ENCODE data around the gene NDUFAF8. TPM values are rescaled to one million over a fixed set of nuclear protein-coding genes. Genes with fewer than 3 reads are reported as not detected.

The NDUFAF8 gene
- total RNA-seq, 1 donor from 2014 or later: 47.6 TPM

DNA sequence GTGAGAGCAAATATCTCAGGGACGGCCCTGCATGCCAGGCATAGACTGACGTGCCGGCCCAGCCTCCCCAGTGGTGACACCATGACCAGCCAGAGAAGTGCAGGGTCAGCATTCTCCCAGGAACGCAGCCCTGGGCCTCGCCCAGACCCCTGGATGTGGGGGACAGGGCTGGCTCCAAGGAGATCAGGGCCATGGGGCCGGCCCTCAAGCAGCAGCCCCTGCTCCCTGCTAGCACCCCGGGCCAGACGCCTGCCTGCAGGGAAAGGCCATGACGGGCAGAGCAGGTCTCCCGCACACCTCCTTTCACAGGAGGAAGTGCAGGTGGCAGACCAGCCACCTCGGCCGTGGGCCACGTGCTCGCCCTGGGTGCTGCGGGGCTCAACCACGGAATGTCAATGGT, 9.5 kb downstream of the NDUFAF8 start:
- H3K9me3 Mint-ChIP-seq: no peaks in the 10 kb centered on the region
- peaks cover 5% of the 10 kb centered on the region for H3K36me3 Mint-ChIP-seq
- no peak overlapping the region for H3K4me3 Mint-ChIP-seq
- H3K4me1 Mint-ChIP-seq: peaks cover 3% of the 10 kb centered on the region
- no peaks in the 10 kb centered on the region for H3K27me3 Mint-ChIP-seq (ENCODE audit: low read depth)
- TF ChIP-seq, protein P1, sequence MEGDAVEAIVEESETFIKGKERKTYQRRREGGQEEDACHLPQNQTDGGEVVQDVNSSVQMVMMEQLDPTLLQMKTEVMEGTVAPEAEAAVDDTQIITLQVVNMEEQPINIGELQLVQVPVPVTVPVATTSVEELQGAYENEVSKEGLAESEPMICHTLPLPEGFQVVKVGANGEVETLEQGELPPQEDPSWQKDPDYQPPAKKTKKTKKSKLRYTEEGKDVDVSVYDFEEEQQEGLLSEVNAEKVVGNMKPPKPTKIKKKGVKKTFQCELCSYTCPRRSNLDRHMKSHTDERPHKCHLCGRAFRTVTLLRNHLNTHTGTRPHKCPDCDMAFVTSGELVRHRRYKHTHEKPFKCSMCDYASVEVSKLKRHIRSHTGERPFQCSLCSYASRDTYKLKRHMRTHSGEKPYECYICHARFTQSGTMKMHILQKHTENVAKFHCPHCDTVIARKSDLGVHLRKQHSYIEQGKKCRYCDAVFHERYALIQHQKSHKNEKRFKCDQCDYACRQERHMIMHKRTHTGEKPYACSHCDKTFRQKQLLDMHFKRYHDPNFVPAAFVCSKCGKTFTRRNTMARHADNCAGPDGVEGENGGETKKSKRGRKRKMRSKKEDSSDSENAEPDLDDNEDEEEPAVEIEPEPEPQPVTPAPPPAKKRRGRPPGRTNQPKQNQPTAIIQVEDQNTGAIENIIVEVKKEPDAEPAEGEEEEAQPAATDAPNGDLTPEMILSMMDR (IDR thresholded peaks at IDR 0.05; ENCODE audit: unreplicated experiment): no peak
- no peak overlapping the region for H3K27ac Mint-ChIP-seq
- DNase-seq (ENCODE audit: low spot score in 2 of 2, unreplicated experiment in 2 of 2): no peak

DNA sequence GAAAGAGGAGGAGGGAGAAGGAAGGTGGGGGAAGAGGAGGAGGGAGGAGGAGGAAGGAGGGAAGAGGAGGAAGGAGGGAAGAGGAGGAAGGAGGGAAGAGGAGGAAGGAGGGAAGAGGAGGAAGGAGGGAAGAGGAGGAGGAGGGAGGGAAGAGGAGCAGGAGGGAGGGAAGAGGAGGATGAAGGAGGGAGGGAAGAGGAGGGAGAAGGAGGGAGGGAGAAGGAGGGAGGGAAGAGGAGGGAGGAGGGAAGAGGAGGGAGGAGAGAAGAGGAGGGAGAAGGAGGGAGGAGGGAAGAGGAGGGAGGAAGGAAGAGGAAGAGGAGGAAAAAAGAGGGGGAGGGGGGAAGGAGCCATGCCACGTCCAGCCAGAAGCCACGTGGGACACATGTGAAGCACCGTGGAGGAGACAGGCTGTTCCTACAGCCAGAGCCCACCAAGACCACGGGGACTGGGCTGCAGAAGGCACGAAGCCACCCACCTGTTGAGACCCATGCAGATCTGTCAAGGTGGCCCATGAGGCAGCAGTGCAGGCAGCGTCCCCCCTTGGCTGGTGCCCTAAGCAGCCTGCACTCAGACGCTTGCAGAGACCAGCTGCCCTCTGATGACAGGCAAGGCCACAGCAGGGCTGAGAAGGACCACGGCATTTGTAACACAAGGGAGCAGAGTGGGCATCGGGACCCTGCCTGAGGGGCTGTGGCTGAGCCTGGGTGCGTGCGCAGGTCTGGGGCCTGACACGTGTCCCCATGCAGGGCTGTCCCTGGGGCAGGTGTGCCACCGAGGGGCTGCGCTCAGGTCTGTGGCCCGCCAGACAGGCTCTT, 10.3 kb downstream of the NDUFAF8 start:
- peaks cover 3% of the 10 kb centered on the region for H3K4me1 Mint-ChIP-seq
- peaks cover 5% of the 10 kb centered on the region for H3K36me3 Mint-ChIP-seq
- no peak overlapping the region for H3K27ac Mint-ChIP-seq
- DNase-seq (ENCODE audit: low spot score in 2 of 2, unreplicated experiment in 2 of 2): no peak
- no peaks in the 10 kb centered on the region for H3K9me3 Mint-ChIP-seq
- H3K4me3 Mint-ChIP-seq: no peak overlapping the region
- H3K27me3 Mint-ChIP-seq (ENCODE audit: low read depth): no peaks in the 10 kb centered on the region
- TF ChIP-seq, protein P1 (IDR thresholded peaks at IDR 0.05; ENCODE audit: unreplicated experiment): no peak

DNA sequence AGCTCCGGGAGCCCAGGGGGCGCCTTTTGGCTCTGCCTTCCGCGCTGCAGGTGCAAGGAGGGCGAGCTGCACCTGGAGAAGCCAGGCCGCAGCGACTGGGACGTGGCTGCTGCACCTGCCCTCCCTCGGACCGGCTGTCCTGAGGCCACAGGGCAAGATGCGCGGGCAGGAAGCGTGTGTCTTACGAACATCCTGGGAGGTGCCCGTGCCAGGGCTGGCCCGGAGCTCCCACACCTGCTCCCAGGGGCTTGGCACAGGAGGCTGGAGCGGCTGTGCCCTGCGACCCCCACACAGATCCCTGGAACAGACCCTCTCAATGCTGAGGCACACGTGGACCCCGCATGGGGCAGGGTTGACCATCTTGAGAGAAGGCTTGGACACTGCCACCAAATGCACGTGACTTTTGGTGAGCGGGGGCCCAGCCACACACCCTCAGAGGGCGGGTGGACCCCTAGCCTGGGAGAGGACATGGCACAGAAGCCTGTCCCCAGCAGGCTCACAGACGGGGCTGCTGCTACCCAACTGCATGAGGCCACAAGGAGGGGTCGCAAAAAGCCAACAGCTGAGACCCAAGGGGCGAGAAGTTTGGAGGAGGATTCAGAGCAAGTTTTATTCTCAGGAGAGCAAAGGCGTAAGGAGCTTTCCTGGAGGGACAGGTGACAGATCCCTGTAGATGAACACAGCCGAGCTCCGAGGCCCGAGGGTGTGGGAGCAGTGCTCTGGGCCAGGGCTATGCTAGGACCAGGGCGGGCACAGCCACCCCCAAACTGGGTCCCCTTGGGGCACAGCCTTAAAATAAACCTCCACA, 11.4 kb downstream of the NDUFAF8 start:
- Mint-ChIP-seq H3K9me3 (no peaks in the 10 kb centered on the region), H3K36me3 (peaks cover 5% of the 10 kb centered on the region), H3K27me3 (ENCODE audit: low read depth) (no peaks in the 10 kb centered on the region), H3K27ac (no peak overlapping the region), H3K4me1 (peaks cover 10% of the 10 kb centered on the region), H3K4me3 (no peak overlapping the region)
- no peak for DNase-seq (ENCODE audit: low spot score in 2 of 2, unreplicated experiment in 2 of 2)
- TF ChIP-seq, protein P1 (IDR thresholded peaks at IDR 0.05; ENCODE audit: unreplicated experiment): no peak

- H3K27ac Mint-ChIP-seq: no peak overlapping the region
- no peaks in the 10 kb centered on the region for H3K27me3 Mint-ChIP-seq (ENCODE audit: low read depth)
- H3K4me1 Mint-ChIP-seq: peaks cover 10% of the 10 kb centered on the region
- DNase-seq (ENCODE audit: low spot score in 2 of 2, unreplicated experiment in 2 of 2): no peak
- TF ChIP-seq, protein P1 (IDR thresholded peaks at IDR 0.05; ENCODE audit: unreplicated experiment): no peak
- no peaks in the 10 kb centered on the region for H3K9me3 Mint-ChIP-seq
- peaks cover 5% of the 10 kb centered on the region for H3K36me3 Mint-ChIP-seq
- H3K4me3 Mint-ChIP-seq: no peak overlapping the region
Measured at GRCh38 chr17:81251094-81251708, 12.1 kb downstream of the NDUFAF8 start.

GRCh38 chr17:81251709-81252301, 12.7 kb downstream of the NDUFAF8 start:
- Mint-ChIP-seq H3K27me3 (ENCODE audit: low read depth) (no peaks in the 10 kb centered on the region), H3K27ac (no peak overlapping the region), H3K4me3 (no peak overlapping the region), H3K4me1 (peaks cover 10% of the 10 kb centered on the region), H3K36me3 (peaks cover 5% of the 10 kb centered on the region), H3K9me3 (no peaks in the 10 kb centered on the region)
- no peak for DNase-seq (ENCODE audit: low spot score in 2 of 2, unreplicated experiment in 2 of 2)
- TF ChIP-seq, protein P1 (IDR thresholded peaks at IDR 0.05; ENCODE audit: unreplicated experiment): no peak

Data from mesothelial cell of epicardium (in vitro differentiated cells).